HCT116 (cell line): ENCODE results near the gene NT5C1A. TPM values are rescaled to one million over a fixed set of nuclear protein-coding genes. Genes with fewer than 3 reads are reported as not detected.

ENCODE experiments used
- ATAC-seq: fragments of 200-7000 bp; cut with Tn5 transposase; 2 replicates; pipeline ENCODE4 v1.9.1; 2020; ENCODE audit warnings: mild to moderate bottlenecking, moderate library complexity
- BruUV-seq: library from RNA; stranded (reverse); fragments of 400-500 nt; replicated peaks from 2 replicates; lab custom pipeline; 2021; lab: Mats Ljungman, UMichigan
- CTCF ChIA-PET: fragments of 300-600 bp; sonication (Branson Sonifier 250); formaldehyde crosslinking; loops from one replicate; lab custom pipeline; 2021; ENCODE audit warnings: antibody characterized with exemption; lab: Charles Lee
- POLR2A ChIA-PET: fragments of 300-600, 350-600 bp; sonication (Branson Sonifier 250); formaldehyde crosslinking; loops from one replicate; lab custom pipeline; 2021; ENCODE audit warnings: antibody characterized with exemption; lab: Charles Lee
- RAD21 ChIA-PET, 2 experiments: fragments of 300-600 bp; sonication (Branson Sonifier 250); formaldehyde crosslinking; loops; one replicate each; lab custom pipeline; 2023; ENCODE audit warnings: low total read pairs in 2 of 2; ENCODE audit not compliant: uncharacterized antibody in 2 of 2, unreplicated experiment in 2 of 2, low non-redundant PET in 1 of 2; lab: Charles Lee
- DNase-seq: peaks from one replicate; pipeline ENCODE4 v3.0.0-alpha.2; 2010; ENCODE audit warnings: low read depth, low spot score
- H2AFZ ChIP-seq: fragments of 200-600 bp; shearing (Covaris generic), sonication (generic); 2 replicates; pipeline ENCODE4 v1.6.1; 2017; ENCODE audit warnings: low read depth, mixed run types, mixed read lengths, antibody characterized with exemption, low read length; ENCODE audit not compliant: poor library complexity, severe bottlenecking
- H3K27ac ChIP-seq: 2 replicates; pipeline ENCODE4 v1.5.1; 2012; ENCODE audit warnings: low read depth, low read length
- H3K27me3 ChIP-seq: fragments of 200-600 bp; sonication (generic); 2 replicates; pipeline ENCODE4 v1.6.1; 2016; ENCODE audit warnings: mixed run types, low read length, mixed read lengths; ENCODE audit not compliant: insufficient read depth
- H3K36me3 ChIP-seq, 2 experiments: fragments of 200-500 bp in 1 of 2; fragments of 200-600 bp in 1 of 2; sonication (Bioruptor generic) in 1 of 2; sonication (generic) in 1 of 2; 2 replicates each; pipeline versions ENCODE4 v1.5.1 to v1.6.1; 2014 to 2016; ENCODE audit warnings: low read length in 2 of 2, inconsistent platforms in 1 of 2, mixed read lengths in 1 of 2, mixed run types in 1 of 2; ENCODE audit not compliant: insufficient read depth in 2 of 2, control insufficient read depth in 1 of 2
- H3K4me1 ChIP-seq, 2 experiments: fragments of 200-600 bp in 1 of 2; sonication (generic) in 1 of 2; 2 replicates each; pipeline versions ENCODE4 v1.5.1 to v1.6.1; 2012 to 2017; ENCODE audit warnings: low read length in 2 of 2, inconsistent platforms in 1 of 2, mild to moderate bottlenecking in 1 of 2, mixed read lengths in 1 of 2, mixed run types in 1 of 2, moderate library complexity in 1 of 2; ENCODE audit not compliant: insufficient read depth in 2 of 2, control insufficient read depth in 1 of 2
- H3K4me2 ChIP-seq: fragments of 200-600 bp; sonication (generic); 2 replicates; pipeline ENCODE4 v1.6.1; 2017; ENCODE audit warnings: mixed run types, low read length, mixed read lengths
- H3K4me3 ChIP-seq, 2 experiments: fragments of 200-600 bp in 1 of 2; sonication (generic) in 1 of 2; replicated peaks in 1 of 2; 2 replicates each; pipeline ENCODE4 v1.5.1; 2011 to 2016; ENCODE audit warnings: low read length in 2 of 2, control low read depth in 1 of 2, low read depth in 1 of 2, mild to moderate bottlenecking in 1 of 2, mixed read lengths in 1 of 2, mixed run types in 1 of 2
- H3K79me2 ChIP-seq: fragments of 200-600 bp; sonication (generic); 2 replicates; pipeline ENCODE4 v1.6.1; 2017; ENCODE audit warnings: mild to moderate bottlenecking, mixed run types, low read length, moderate library complexity, mixed read lengths; ENCODE audit not compliant: insufficient read depth
- H3K9ac ChIP-seq: fragments of 200-600 bp; sonication (generic); 2 replicates; pipeline ENCODE4 v1.6.1; 2016; ENCODE audit warnings: low read length, mixed read lengths
- H3K9me2 ChIP-seq: fragments of 200-600 bp; sonication (generic), shearing (Covaris generic); 2 replicates; pipeline ENCODE4 v1.6.1; 2017; ENCODE audit warnings: mixed run types, mild to moderate bottlenecking, moderate library complexity; ENCODE audit not compliant: insufficient read depth
- H3K9me3 ChIP-seq, 2 experiments: fragments of 200-500 bp in 1 of 2; fragments of 200-600 bp in 1 of 2; sonication (Bioruptor generic) in 1 of 2; sonication (generic) in 1 of 2; 2 replicates each; pipeline ENCODE4 v1.6.1; 2014 to 2017; ENCODE audit warnings: low read length in 2 of 2, mixed read lengths in 2 of 2, inconsistent platforms in 1 of 2, low read depth in 1 of 2, mild to moderate bottlenecking in 1 of 2, mixed run types in 1 of 2, moderate library complexity in 1 of 2; ENCODE audit not compliant: control insufficient read depth in 1 of 2, insufficient read depth in 1 of 2
- H4K20me1 ChIP-seq: fragments of 200-600 bp; sonication (generic), shearing (Covaris generic); 2 replicates; pipeline ENCODE4 v1.6.1; 2017; ENCODE audit warnings: mixed run types, mild to moderate bottlenecking, moderate library complexity; ENCODE audit not compliant: insufficient read depth
- CBX3 ChIP-seq: IDR thresholded peaks from 2 replicates; pipeline ENCODE4 v1.6.1; 2012; ENCODE audit warnings: low read depth
- EGR1 ChIP-seq: IDR thresholded peaks from 2 replicates; pipeline ENCODE4 v1.6.1; 2012; ENCODE audit warnings: low read depth
- POLR2A ChIP-seq: IDR thresholded peaks from 2 replicates; pipeline ENCODE4 v1.7.0; 2011; ENCODE audit warnings: borderline replicate concordance; ENCODE audit not compliant: insufficient read depth, insufficient read length; ENCODE audit errors: extremely low read depth
- SIN3A ChIP-seq: IDR thresholded peaks from 2 replicates; pipeline ENCODE4 v1.6.1; 2012; ENCODE audit warnings: low read depth
- TCF7L2 ChIP-seq: IDR thresholded peaks from 2 replicates; pipeline ENCODE4 v1.7.0; 2011; ENCODE audit warnings: borderline replicate concordance, inconsistent platforms; ENCODE audit not compliant: insufficient read depth, insufficient read length; ENCODE audit errors: extremely low read depth
- YY1 ChIP-seq: IDR thresholded peaks from 2 replicates; pipeline ENCODE4 v1.6.1; 2011; ENCODE audit warnings: low read length, low read depth, moderate library complexity, mild to moderate bottlenecking; ENCODE audit not compliant: insufficient replicate concordance; ENCODE audit errors: extremely low read depth
- ZNF274 ChIP-seq: fragments of 200-500 bp; sonication (Bioruptor generic); IDR thresholded peaks from 2 replicates; pipeline ENCODE4 v1.6.1; 2014; ENCODE audit warnings: mild to moderate bottlenecking, low read depth, low read length, inconsistent platforms
- intact Hi-C: fragments of 100-400 bp; cut with micrococcal nuclease; formaldehyde crosslinking; loops from 2 replicates; pipeline ENCODE4 v1.10.0; 2022
- total RNA-seq: library from RNA; stranded (reverse); gene quantifications from one replicate; pipeline ENCODE4 v1.2.1, GENCODE V29; 2021; ENCODE audit not compliant: unreplicated experiment
- TF ChIP-seq, protein P1 (sequence below): IDR thresholded peaks from 2 replicates; pipeline ENCODE4 v1.6.1; 2012
- TF ChIP-seq, protein P2 (sequence below), 3 experiments: fragments of 200-600 bp in 1 of 3; sonication (generic) in 1 of 3; IDR thresholded peaks in 2 of 3; conservative IDR thresholded peaks in 1 of 3; 2 replicates each; pipeline ENCODE4 v1.5.1; 2012 to 2017; ENCODE audit warnings: low read depth in 2 of 3, low read length in 2 of 3, antibody characterized with exemption in 1 of 3, borderline replicate concordance in 1 of 3, control low read depth in 1 of 3, mild to moderate bottlenecking in 1 of 3, mixed read lengths in 1 of 3, mixed run types in 1 of 3, moderate library complexity in 1 of 3; ENCODE audit not compliant: insufficient read depth in 1 of 3
- TF ChIP-seq, protein P3 (sequence below): IDR thresholded peaks from 2 replicates; pipeline ENCODE4 v1.6.1; 2011; ENCODE audit warnings: mild to moderate bottlenecking, low read length, moderate library complexity; ENCODE audit not compliant: insufficient replicate concordance; ENCODE audit errors: extremely low read depth

NT5C1A gene
- total RNA-seq, 1 experiment from 2014 or later, result not detected

DNA sequence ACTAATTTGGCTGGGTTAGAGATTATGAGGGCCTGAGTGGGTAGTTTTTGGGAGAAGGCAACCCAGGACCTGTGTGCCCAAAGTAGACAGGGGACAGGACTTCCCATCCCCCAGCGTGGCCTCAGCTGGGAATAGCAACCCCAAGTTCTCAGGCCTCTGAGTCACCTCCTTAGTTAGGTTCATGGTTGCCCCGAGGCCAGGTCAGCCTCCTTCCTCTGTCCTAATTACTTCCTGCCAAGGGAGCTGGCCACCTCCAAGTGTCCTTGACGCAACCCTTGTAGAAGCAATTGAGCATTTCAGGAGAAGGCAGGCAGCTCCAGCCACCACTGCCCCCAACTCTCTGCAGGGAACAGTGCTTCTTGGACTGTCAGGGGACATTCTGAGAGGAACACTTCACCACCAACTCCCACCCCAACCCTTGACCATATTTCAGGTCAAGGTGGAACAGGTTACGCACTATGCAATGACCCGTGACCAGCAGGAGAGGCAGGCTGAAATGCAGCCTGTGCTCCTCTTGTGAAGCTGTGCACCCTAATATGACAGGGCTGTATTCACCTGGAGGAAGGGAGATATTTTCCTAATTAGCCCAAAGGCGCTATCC is 5.1 kb upstream of the NT5C1A start:
- Histone ChIP-seq H3K9me3 (no peaks in the 10 kb centered on the region), H3K4me3 (no peak overlapping the region), H3K36me3 (no peaks in the 10 kb centered on the region), H2AFZ (no peak overlapping the region), H3K27ac (no peak overlapping the region), H3K79me2 (no peaks in the 10 kb centered on the region), H3K27me3 (no peaks in the 10 kb centered on the region), H3K4me1 (peaks cover 0 to 9% of the 10 kb centered on the region in 2 experiments; a peak in 1 of 4 replicates), H3K9me2 (no peaks in the 10 kb centered on the region), H3K9ac (no peak overlapping the region), H3K4me2 (no peak overlapping the region), H4K20me1 (no peaks in the 10 kb centered on the region)
- intact Hi-C loops, result no loop called here
- ATAC-seq, result no peak
- RAD21 ChIA-PET, result no interaction called here
- POLR2A ChIA-PET, result no interaction called here
- TF ChIP-seq CBX3 (no peak), YY1 (no peak), ZNF274 (no peak), SIN3A (no peak), TCF7L2 (no peak), POLR2A (no peak), EGR1 (no peak)
- TF ChIP-seq, protein P1, sequence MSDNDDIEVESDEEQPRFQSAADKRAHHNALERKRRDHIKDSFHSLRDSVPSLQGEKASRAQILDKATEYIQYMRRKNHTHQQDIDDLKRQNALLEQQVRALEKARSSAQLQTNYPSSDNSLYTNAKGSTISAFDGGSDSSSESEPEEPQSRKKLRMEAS, result no peak
- TF ChIP-seq, protein P2, sequence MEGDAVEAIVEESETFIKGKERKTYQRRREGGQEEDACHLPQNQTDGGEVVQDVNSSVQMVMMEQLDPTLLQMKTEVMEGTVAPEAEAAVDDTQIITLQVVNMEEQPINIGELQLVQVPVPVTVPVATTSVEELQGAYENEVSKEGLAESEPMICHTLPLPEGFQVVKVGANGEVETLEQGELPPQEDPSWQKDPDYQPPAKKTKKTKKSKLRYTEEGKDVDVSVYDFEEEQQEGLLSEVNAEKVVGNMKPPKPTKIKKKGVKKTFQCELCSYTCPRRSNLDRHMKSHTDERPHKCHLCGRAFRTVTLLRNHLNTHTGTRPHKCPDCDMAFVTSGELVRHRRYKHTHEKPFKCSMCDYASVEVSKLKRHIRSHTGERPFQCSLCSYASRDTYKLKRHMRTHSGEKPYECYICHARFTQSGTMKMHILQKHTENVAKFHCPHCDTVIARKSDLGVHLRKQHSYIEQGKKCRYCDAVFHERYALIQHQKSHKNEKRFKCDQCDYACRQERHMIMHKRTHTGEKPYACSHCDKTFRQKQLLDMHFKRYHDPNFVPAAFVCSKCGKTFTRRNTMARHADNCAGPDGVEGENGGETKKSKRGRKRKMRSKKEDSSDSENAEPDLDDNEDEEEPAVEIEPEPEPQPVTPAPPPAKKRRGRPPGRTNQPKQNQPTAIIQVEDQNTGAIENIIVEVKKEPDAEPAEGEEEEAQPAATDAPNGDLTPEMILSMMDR (IDR thresholded peaks at IDR 0.05 in 2 of 3, conservative IDR thresholded peaks at IDR 0.05 in 1 of 3; ENCODE audit: borderline replicate concordance in 1 of 3, insufficient read depth in 1 of 3, low read depth in 2 of 3, low read length in 2 of 3), result no peak
- TF ChIP-seq, protein P3, sequence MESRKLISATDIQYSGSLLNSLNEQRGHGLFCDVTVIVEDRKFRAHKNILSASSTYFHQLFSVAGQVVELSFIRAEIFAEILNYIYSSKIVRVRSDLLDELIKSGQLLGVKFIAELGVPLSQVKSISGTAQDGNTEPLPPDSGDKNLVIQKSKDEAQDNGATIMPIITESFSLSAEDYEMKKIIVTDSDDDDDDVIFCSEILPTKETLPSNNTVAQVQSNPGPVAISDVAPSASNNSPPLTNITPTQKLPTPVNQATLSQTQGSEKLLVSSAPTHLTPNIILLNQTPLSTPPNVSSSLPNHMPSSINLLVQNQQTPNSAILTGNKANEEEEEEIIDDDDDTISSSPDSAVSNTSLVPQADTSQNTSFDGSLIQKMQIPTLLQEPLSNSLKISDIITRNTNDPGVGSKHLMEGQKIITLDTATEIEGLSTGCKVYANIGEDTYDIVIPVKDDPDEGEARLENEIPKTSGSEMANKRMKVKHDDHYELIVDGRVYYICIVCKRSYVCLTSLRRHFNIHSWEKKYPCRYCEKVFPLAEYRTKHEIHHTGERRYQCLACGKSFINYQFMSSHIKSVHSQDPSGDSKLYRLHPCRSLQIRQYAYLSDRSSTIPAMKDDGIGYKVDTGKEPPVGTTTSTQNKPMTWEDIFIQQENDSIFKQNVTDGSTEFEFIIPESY, result no peak
- BruUV-seq, result no TSS peak
- CTCF ChIA-PET, result no interaction called here
- DNase-seq, result no peak
